SJCRH30 (cell line): Measurements from ENCODE around the gene LRRC3C. TPM values are rescaled to one million over a fixed set of nuclear protein-coding genes. Genes with fewer than 3 reads are reported as not detected.

Experiments
- DNase-seq, 2 experiments: peaks; one replicate each; pipeline ENCODE4 v3.0.0-alpha.2; 2015 to 2020
- H3K27ac ChIP-seq: fragments of 250-450 bp; sonication (Bioruptor Pico); 2 replicates; pipeline ENCODE4 v1.5.1; 2020; ENCODE audit warnings: mild to moderate bottlenecking, moderate library complexity
- H3K27me3 ChIP-seq: fragments of 250-450 bp; sonication (Bioruptor Pico); 2 replicates; pipeline ENCODE4 v1.5.1; 2020; ENCODE audit warnings: mild to moderate bottlenecking, moderate library complexity
- H3K36me3 ChIP-seq: fragments of 250-450 bp; sonication (Bioruptor Pico); 2 replicates; pipeline ENCODE4 v1.5.1; 2020; ENCODE audit warnings: mild to moderate bottlenecking, moderate library complexity
- H3K4me1 ChIP-seq: fragments of 250-450 bp; sonication (Bioruptor Pico); 2 replicates; pipeline ENCODE4 v1.5.1; 2020; ENCODE audit warnings: mild to moderate bottlenecking, moderate library complexity
- H3K4me3 ChIP-seq: fragments of 250-450 bp; sonication (Bioruptor Pico); 2 replicates; pipeline ENCODE4 v1.5.1; 2020; ENCODE audit warnings: mild to moderate bottlenecking, moderate library complexity
- H3K9me3 ChIP-seq: fragments of 250-450 bp; sonication (Bioruptor Pico); replicated peaks from 2 replicates; pipeline ENCODE4 v1.5.1; 2020; ENCODE audit warnings: mild to moderate bottlenecking, moderate library complexity
- total RNA-seq: library from RNA; depleted of rRNA; stranded (reverse); fragments of >200 nt; shearing (Covaris generic); gene quantifications from 2 replicates; pipeline ENCODE4 v1.2.3, GENCODE V29; 2014

The LRRC3C gene
- total RNA-seq, 1 experiment from 2014 or later = not detected

- Histone ChIP-seq H3K4me1 (no peaks in the 10 kb centered on the region), H3K27ac (no peak overlapping the region), H3K9me3 (no peaks in the 10 kb centered on the region), H3K36me3 (no peaks in the 10 kb centered on the region), H3K27me3 (no peaks in the 10 kb centered on the region), H3K4me3 (no peak overlapping the region)
- DNase-seq = no peak
These were observed 24.6 kb downstream of the LRRC3C start for GRCh38 chr17:39951924-39952679.

- no peaks in the 10 kb centered on the region for H3K27me3 ChIP-seq
- peak overlapping the region; percentile 48 for H3K4me3 ChIP-seq
- peak; percentile 90 to 94 for DNase-seq
- no peak overlapping the region for H3K27ac ChIP-seq
- H3K9me3 ChIP-seq = no peaks in the 10 kb centered on the region
- no peaks in the 10 kb centered on the region for H3K4me1 ChIP-seq
- no peaks in the 10 kb centered on the region for H3K36me3 ChIP-seq
These were observed 25.3 kb downstream of the LRRC3C start for GRCh38 chr17:39952680-39953470.

GRCh38 chr17:39953471-39953888 is 25.9 kb downstream of the LRRC3C start:
- no peak for DNase-seq
- no peaks in the 10 kb centered on the region for H3K36me3 ChIP-seq
- no peak overlapping the region for H3K27ac ChIP-seq
- peak overlapping the region; percentile 48 for H3K4me3 ChIP-seq
- no peaks in the 10 kb centered on the region for H3K9me3 ChIP-seq
- no peaks in the 10 kb centered on the region for H3K27me3 ChIP-seq
- H3K4me1 ChIP-seq = no peaks in the 10 kb centered on the region

- Histone ChIP-seq H3K36me3 (no peaks in the 10 kb centered on the region), H3K4me1 (0 out of 2 replicates have a peak, but pooled peaks cover 3% of the 10 kb centered on the region), H3K9me3 (no peaks in the 10 kb centered on the region), H3K27me3 (no peaks in the 10 kb centered on the region), H3K27ac (no peak overlapping the region), H3K4me3 (no peak overlapping the region)
- DNase-seq = no peak
These were observed 27.3 kb downstream of the LRRC3C start for GRCh38 chr17:39954876-39955275.

- Histone ChIP-seq H3K4me3 (no peak overlapping the region), H3K4me1 (0 out of 2 replicates have a peak, but pooled peaks cover 3% of the 10 kb centered on the region), H3K9me3 (no peaks in the 10 kb centered on the region), H3K27ac (no peak overlapping the region), H3K36me3 (no peaks in the 10 kb centered on the region), H3K27me3 (no peaks in the 10 kb centered on the region)
- no peak for DNase-seq
These were observed 28.2 kb downstream of the LRRC3C start for GRCh38 chr17:39955726-39956225.

- DNase-seq = no peak
- H3K27me3 ChIP-seq = 0 out of 2 replicates have a peak, but pooled peaks cover 2% of the 10 kb centered on the region
- no peak overlapping the region for H3K27ac ChIP-seq
- H3K36me3 ChIP-seq = no peaks in the 10 kb centered on the region
- no peaks in the 10 kb centered on the region for H3K9me3 ChIP-seq
- H3K4me1 ChIP-seq = 0 out of 2 replicates have a peak, but pooled peaks cover 3% of the 10 kb centered on the region
- H3K4me3 ChIP-seq = no peak overlapping the region
These were observed 33.1 kb downstream of the LRRC3C start for GRCh38 chr17:39960524-39961041.

GRCh38 chr17:39962642-39963220 is 35.2 kb downstream of the LRRC3C start, which contains the start of gene GSDMA:
TSS of gene GSDMA (plus strand) at chr17:39963004. CDS start at chr17:39965688, 2,684 bp downstream.
- no peaks in the 10 kb centered on the region for H3K36me3 ChIP-seq
- DNase-seq = no peak
- no peak within 1 kb of the TSS for H3K4me3 ChIP-seq
- H3K9me3 ChIP-seq = no peaks in the 10 kb centered on the region
- no peak within 1 kb of the TSS for H3K27ac ChIP-seq
- H3K27me3 ChIP-seq = 0 out of 2 replicates have a peak, but pooled peaks cover 4% of the 10 kb centered on the region
- H3K4me1 ChIP-seq = 0 out of 2 replicates have a peak, but pooled peaks cover 3% of the 10 kb centered on the region

GRCh38 chr17:39963829-39964228 is 36.3 kb downstream of the LRRC3C start:
- no peak overlapping the region for H3K4me3 ChIP-seq
- H3K27ac ChIP-seq = no peak overlapping the region
- no peak for DNase-seq

GRCh38 chr17:39965017-39965699 is 37.6 kb downstream of the LRRC3C start:
- H3K4me3 ChIP-seq = no peak overlapping the region
- no peaks in the 10 kb centered on the region for H3K36me3 ChIP-seq
- H3K27ac ChIP-seq = no peak overlapping the region
- no peaks in the 10 kb centered on the region for H3K9me3 ChIP-seq
- H3K27me3 ChIP-seq = peaks cover 4% of the 10 kb centered on the region; the same call in 1 of the 2 replicates
- H3K4me1 ChIP-seq = no peaks in the 10 kb centered on the region
- no peak for DNase-seq

More at GRCh38 chr17:39963829-39964228, 36.3 kb downstream of the LRRC3C start:
- Histone ChIP-seq H3K4me1 (0 out of 2 replicates have a peak, but pooled peaks cover 3% of the 10 kb centered on the region), H3K36me3 (no peaks in the 10 kb centered on the region), H3K9me3 (no peaks in the 10 kb centered on the region), H3K27me3 (peaks cover 4% of the 10 kb centered on the region; the same call in 1 of the 2 replicates)

- Histone ChIP-seq H3K9me3 (no peaks in the 10 kb centered on the region), H3K27ac (no peak overlapping the region), H3K36me3 (no peaks in the 10 kb centered on the region), H3K4me3 (no peak overlapping the region), H3K4me1 (no peaks in the 10 kb centered on the region), H3K27me3 (peaks cover 12% of the 10 kb centered on the region; the same call in 1 of the 2 replicates)
- no peak for DNase-seq
These were observed 39.2 kb downstream of the LRRC3C start for GRCh38 chr17:39966771-39967170.

GRCh38 chr17:39968761-39969160 is 41.2 kb downstream of the LRRC3C start:
- no peaks in the 10 kb centered on the region for H3K4me1 ChIP-seq
- no peak overlapping the region for H3K27ac ChIP-seq
- no peak overlapping the region for H3K4me3 ChIP-seq
- no peaks in the 10 kb centered on the region for H3K9me3 ChIP-seq
- H3K36me3 ChIP-seq = no peaks in the 10 kb centered on the region
- no peak for DNase-seq
- peaks cover 12% of the 10 kb centered on the region; the same call in 1 of the 2 replicates for H3K27me3 ChIP-seq

- Histone ChIP-seq H3K9me3 (no peaks in the 10 kb centered on the region), H3K27ac (no peak overlapping the region), H3K27me3 (peaks cover 17% of the 10 kb centered on the region; the same call in 1 of the 2 replicates), H3K4me3 (no peak overlapping the region), H3K36me3 (no peaks in the 10 kb centered on the region), H3K4me1 (no peaks in the 10 kb centered on the region)
- DNase-seq = no peak
These were observed 41.8 kb downstream of the LRRC3C start for GRCh38 chr17:39969375-39969774.

GRCh38 chr17:39970157-39970692 is 42.7 kb downstream of the LRRC3C start:
- no peaks in the 10 kb centered on the region for H3K4me1 ChIP-seq
- H3K4me3 ChIP-seq = no peak overlapping the region

More at GRCh38 chr17:39970157-39970692, 42.7 kb downstream of the LRRC3C start:
- no peak overlapping the region for H3K27ac ChIP-seq
- no peak for DNase-seq
- H3K9me3 ChIP-seq = no peaks in the 10 kb centered on the region
- H3K27me3 ChIP-seq = peaks cover 18% of the 10 kb centered on the region; the same call in 1 of the 2 replicates
- H3K36me3 ChIP-seq = no peaks in the 10 kb centered on the region
